Spleen (tissue), 7 donors: ENCODE measurements around the gene TC2N.

ENCODE experiments used
- CTCF ChIP-seq, 11 experiments: fragments of 200-600 bp in 7 of 11; fragments of 450-650 bp in 4 of 11; sonication (generic) in 4 of 11; IDR thresholded peaks in 8 of 11; conservative IDR thresholded peaks in 3 of 11; 1 replicate in 7 of 11; 2 replicates in 4 of 11; pipeline versions ENCODE4 v1.4.0 to v1.8.0; 2016 to 2021; ENCODE audit warnings: antibody characterized with exemption in 11 of 11, inconsistent platforms in 4 of 11, mild to moderate bottlenecking in 1 of 11
- POLR2A ChIP-seq, 3 donors: fragments of 450-650 bp; IDR thresholded peaks; one replicate each; pipeline ENCODE4 v1.5.1; 2017; ENCODE audit warnings: antibody characterized with exemption in 3 of 3, mild to moderate bottlenecking in 1 of 3
- POLR2AphosphoS5 ChIP-seq, 3 donors: sonication (generic); formaldehyde crosslinking; IDR thresholded peaks; one replicate each; pipeline ENCODE4 v1.5.1; 2017; ENCODE audit warnings: antibody characterized with exemption in 3 of 3
- donor health status: DM: no; HTN: no; CAD: no; lungs with moderate emphysema.
- donor health status: DM: no; HTN: no; CAD: no.
- donor health status: DM: no; HTN: no; CAD: no.

DNA sequence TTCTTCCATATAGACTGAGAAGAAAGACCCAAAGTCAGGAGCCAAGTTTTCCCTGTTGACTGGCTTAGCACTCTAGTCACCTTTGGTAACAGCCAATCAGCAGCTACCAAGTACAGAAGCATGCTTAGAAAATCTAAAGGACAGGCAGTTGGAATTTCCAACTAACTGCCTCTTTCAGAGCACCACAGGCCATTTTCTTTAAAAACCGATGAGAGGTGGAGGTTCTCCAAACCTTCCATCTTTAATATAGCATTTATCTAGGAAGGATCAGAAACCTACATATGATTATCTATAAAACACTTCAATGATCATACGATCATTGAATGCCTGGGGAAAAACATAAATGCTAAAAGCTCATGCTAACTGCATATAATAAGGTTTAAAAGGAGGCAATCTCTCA lies 135.3 kb downstream of the TC2N start, which contains the start of gene CATSPERB:
- TF ChIP-seq POLR2A (IDR thresholded peaks at IDR 0.05) (no peak), POLR2AphosphoS5 (IDR thresholded peaks at IDR 0.05) (no peak), CTCF (IDR thresholded peaks at IDR 0.05 in 8 of 11, conservative IDR thresholded peaks at IDR 0.05 in 3 of 11) (no peak)
